Measurements from ENCODE around the gene PIGK.

Gene PIGK

GRCh38 chr1:77103486-77103885, 115.7 kb downstream of the PIGK start:
- in situ Hi-C loops (cut with MboI; ENCODE audit: low sequenced_read_pairs) = no loop called here

- in situ Hi-C loops (cut with MboI; ENCODE audit: low sequenced_read_pairs) = no loop called here
Measured at GRCh38 chr1:77100875-77101274, 118.4 kb downstream of the PIGK start.

- in situ Hi-C loops (cut with MboI; ENCODE audit: low sequenced_read_pairs) = no loop called here
Measured at GRCh38 chr1:77096496-77097255, 122.6 kb downstream of the PIGK start.

GRCh38 chr1:77095236-77095635, 124.0 kb downstream of the PIGK start:
- in situ Hi-C loops (cut with MboI; ENCODE audit: low sequenced_read_pairs) = no loop called here

GRCh38 chr1:77089756-77090155, 129.5 kb downstream of the PIGK start:
- in situ Hi-C loops (cut with MboI; ENCODE audit: low sequenced_read_pairs) = no loop called here

- in situ Hi-C loops (cut with MboI; ENCODE audit: low sequenced_read_pairs) = no loop called here
Measured at GRCh38 chr1:77085109-77085508, 134.1 kb downstream of the PIGK start.

- in situ Hi-C loops (cut with MboI; ENCODE audit: low sequenced_read_pairs) = no loop called here
Measured at GRCh38 chr1:77084457-77084856, 134.8 kb downstream of the PIGK start.

GRCh38 chr1:77081834-77082233, 137.4 kb downstream of the PIGK start:
- in situ Hi-C loops (cut with MboI; ENCODE audit: low sequenced_read_pairs) = no loop called here

GRCh38 chr1:77076759-77077158, 142.5 kb downstream of the PIGK start:
- in situ Hi-C loops (cut with MboI; ENCODE audit: low sequenced_read_pairs) = no loop called here

- in situ Hi-C loops (cut with MboI; ENCODE audit: low sequenced_read_pairs) = no loop called here
Measured at GRCh38 chr1:77068013-77068412, 151.2 kb downstream of the PIGK start.

GRCh38 chr1:77065693-77066342, 153.4 kb downstream of the PIGK start:
- in situ Hi-C loops (cut with MboI; ENCODE audit: low sequenced_read_pairs) = no loop called here

GRCh38 chr1:77064246-77064645, 155.0 kb downstream of the PIGK start:
- in situ Hi-C loops (cut with MboI; ENCODE audit: low sequenced_read_pairs) = no loop called here

GRCh38 chr1:77063118-77063517, 156.1 kb downstream of the PIGK start:
- in situ Hi-C loops (cut with MboI; ENCODE audit: low sequenced_read_pairs) = no loop called here

- in situ Hi-C loops (cut with MboI; ENCODE audit: low sequenced_read_pairs) = no loop called here
Measured at GRCh38 chr1:77061162-77061561, 158.1 kb downstream of the PIGK start.

- in situ Hi-C loops (cut with MboI; ENCODE audit: low sequenced_read_pairs) = no loop called here
Measured at GRCh38 chr1:77060000-77060399, 159.2 kb downstream of the PIGK start.

- in situ Hi-C loops (cut with MboI; ENCODE audit: low sequenced_read_pairs) = no loop called here
Measured at GRCh38 chr1:77057994-77058585, 161.1 kb downstream of the PIGK start.

GRCh38 chr1:77056525-77056924, 162.7 kb downstream of the PIGK start:
- in situ Hi-C loops (cut with MboI; ENCODE audit: low sequenced_read_pairs) = no loop called here

GRCh38 chr1:77051425-77051824, 167.8 kb downstream of the PIGK start:
- in situ Hi-C loops (cut with MboI; ENCODE audit: low sequenced_read_pairs) = no loop called here

- in situ Hi-C loops (cut with MboI; ENCODE audit: low sequenced_read_pairs) = no loop called here
Measured at GRCh38 chr1:77048615-77049005, 170.6 kb downstream of the PIGK start.

GRCh38 chr1:77047978-77048614, 171.1 kb downstream of the PIGK start:
- in situ Hi-C loops (cut with MboI; ENCODE audit: low sequenced_read_pairs) = no loop called here

- in situ Hi-C loops (cut with MboI; ENCODE audit: low sequenced_read_pairs) = no loop called here
Measured at GRCh38 chr1:77047575-77047974, 171.7 kb downstream of the PIGK start.
